Tibial nerve (tissue), 4 donors: ENCODE measurements around the gene PSAPL1. TPM values are rescaled to one million over a fixed set of nuclear protein-coding genes. Genes with fewer than 3 reads are reported as not detected.

Experiments used
- DNase-seq, 2 donors: peaks; one replicate each; pipeline ENCODE4 v3.0.0-alpha.2; 2019; ENCODE audit warnings: low spot score in 2 of 2
- H3K27ac ChIP-seq, 4 donors: fragments of 200-600 bp; sonication (generic) in 3 of 4; one replicate each; pipeline ENCODE4 v1.5.1; 2017 to 2019; ENCODE audit warnings: mild to moderate bottlenecking in 1 of 4
- H3K27me3 ChIP-seq, 2 donors: fragments of 200-600 bp; sonication (generic) in 1 of 2; one replicate each; pipeline versions ENCODE4 v1.5.1 to v1.6.0; 2017 to 2019
- H3K36me3 ChIP-seq, 3 donors: fragments of 200-600 bp; sonication (generic); one replicate each; pipeline ENCODE4 v1.5.1; 2018 to 2019
- H3K4me1 ChIP-seq, 4 donors: fragments of 200-600 bp; sonication (generic) in 3 of 4; one replicate each; pipeline ENCODE4 v1.5.1; 2017 to 2019
- H3K4me3 ChIP-seq, 4 donors: fragments of 200-600 bp; sonication (generic) in 3 of 4; one replicate each; pipeline ENCODE4 v1.5.1; 2017 to 2019; ENCODE audit warnings: mild to moderate bottlenecking in 1 of 4, moderate library complexity in 1 of 4
- H3K9me3 ChIP-seq, 4 donors: fragments of 200-600 bp; sonication (generic) in 3 of 4; one replicate each; pipeline ENCODE4 v1.5.1; 2017 to 2019
- CTCF ChIP-seq, 5 experiments: fragments of 200-600 bp in 3 of 5; fragments of 450-650 bp in 2 of 5; sonication (generic) in 3 of 5; IDR thresholded peaks; one replicate each; pipeline ENCODE4 v1.5.1; 2016 to 2019; ENCODE audit warnings: antibody characterized with exemption in 5 of 5, mild to moderate bottlenecking in 3 of 5, moderate library complexity in 2 of 5
- EP300 ChIP-seq, 2 donors: sonication (generic); formaldehyde crosslinking; IDR thresholded peaks; one replicate each; pipeline ENCODE4 v1.6.1; 2017; ENCODE audit warnings: antibody characterized with exemption in 2 of 2, mild to moderate bottlenecking in 1 of 2
- POLR2A ChIP-seq, 2 donors: fragments of 450-650 bp; IDR thresholded peaks; one replicate each; pipeline ENCODE4 v1.6.1; 2017; ENCODE audit warnings: antibody characterized with exemption in 2 of 2, mild to moderate bottlenecking in 2 of 2, moderate library complexity in 2 of 2
- WGBS, 2 donors: methylation state at CpG; one replicate each; pipeline ENCODE4 v1.1.5; 2018; 5-methylcytosine and 5-hydroxymethylcytosine counted together
- total RNA-seq, 4 donors: library from RNA; depleted of rRNA; stranded (reverse); fragments of >200 nt; gene quantifications; one replicate each; pipeline ENCODE4 v1.1.0, GENCODE V29; 2016

The PSAPL1 gene
- total RNA-seq, 4 donors from 2014 or later: under 0.01 to 0.22 TPM; not detected in 2

DNA sequence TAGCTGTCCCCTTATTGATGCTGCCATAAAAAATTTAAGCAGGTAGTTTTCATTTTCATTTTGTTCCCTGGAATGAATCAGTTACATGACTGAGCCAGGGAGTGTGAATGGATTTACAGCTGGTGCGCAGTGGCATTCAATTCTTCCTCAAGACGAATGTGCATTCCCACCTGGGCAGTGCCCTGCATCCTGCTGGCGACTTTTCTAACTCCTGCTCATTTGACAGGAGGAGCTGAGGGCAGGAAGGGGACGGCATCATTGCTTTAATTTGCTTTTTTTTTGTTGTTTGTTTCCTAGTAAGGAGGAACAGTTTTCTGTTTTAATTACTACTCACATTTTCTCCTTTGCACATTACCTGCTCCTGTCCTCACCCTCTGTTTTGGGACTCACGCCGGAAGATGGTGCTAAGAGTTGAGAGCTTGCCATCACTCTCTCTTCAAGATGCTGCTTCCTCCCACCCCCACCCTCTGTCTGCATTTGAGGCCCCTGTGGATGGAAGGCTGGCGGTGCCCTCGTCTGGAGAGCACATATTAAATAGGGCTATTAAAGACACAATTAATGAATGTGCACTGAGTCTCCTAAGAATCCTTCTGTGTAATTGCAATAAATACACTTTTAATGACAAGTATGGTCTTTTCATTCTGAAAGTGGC is 35.8 kb downstream of the PSAPL1 start:
- Histone ChIP-seq H3K27me3 (no peaks in the 10 kb centered on the region), H3K4me3 (no peak overlapping the region), H3K27ac (no peak overlapping the region), H3K4me1 (peaks cover 0 to 12% (median 0%) of the 10 kb centered on the region in 4 donors), H3K36me3 (no peaks in the 10 kb centered on the region), H3K9me3 (no peaks in the 10 kb centered on the region)
- TF ChIP-seq POLR2A (IDR thresholded peaks at IDR 0.05) (no peak), EP300 (IDR thresholded peaks at IDR 0.05) (no peak), CTCF (IDR thresholded peaks at IDR 0.05) (no peak)
- WGBS, 2 donors: 66 to 71% methylated on average over 8 of the region's 8 CpGs
- no peak for DNase-seq

- no peak overlapping the region for H3K4me3 ChIP-seq
- no peak for TF ChIP-seq EP300 (IDR thresholded peaks at IDR 0.05)
- no peaks in the 10 kb centered on the region for H3K36me3 ChIP-seq
- no peaks in the 10 kb centered on the region for H3K27me3 ChIP-seq
- H3K27ac ChIP-seq: no peak overlapping the region
- no peaks in the 10 kb centered on the region for H3K9me3 ChIP-seq
- no peak for DNase-seq
- WGBS, 2 donors: 27 to 41% methylated on average over 6 of the region's 6 CpGs
- H3K4me1 ChIP-seq: peaks cover 0 to 20% (median 0%) of the 10 kb centered on the region in 4 donors
These were observed 36.7 kb downstream of the PSAPL1 start for GRCh38 chr4:7398104-7398423.

GRCh38 chr4:7397206-7398103 is 37.3 kb downstream of the PSAPL1 start:
- Histone ChIP-seq H3K4me1 (peaks cover 0 to 26% (median 0%) of the 10 kb centered on the region in 4 donors), H3K27me3 (no peaks in the 10 kb centered on the region), H3K36me3 (no peaks in the 10 kb centered on the region), H3K4me3 (no peak overlapping the region), H3K9me3 (no peaks in the 10 kb centered on the region), H3K27ac (no peak overlapping the region)
- no peak for TF ChIP-seq EP300 (IDR thresholded peaks at IDR 0.05)
- no peak for TF ChIP-seq POLR2A (IDR thresholded peaks at IDR 0.05)
- TF ChIP-seq CTCF (IDR thresholded peaks at IDR 0.05): no peak
- DNase-seq: no peak
- WGBS, 2 donors: 79 to 83% methylated on average over 24 of the region's 24 CpGs

GRCh38 chr4:7396186-7396910 is 38.4 kb downstream of the PSAPL1 start:
- WGBS, 2 donors: 80 to 84% methylated on average over 14 of the region's 14 CpGs
- no peak for DNase-seq
- Histone ChIP-seq H3K9me3 (no peaks in the 10 kb centered on the region), H3K4me3 (no peak overlapping the region), H3K27me3 (no peaks in the 10 kb centered on the region), H3K4me1 (peaks cover 0 to 37% (median 0%) of the 10 kb centered on the region in 4 donors), H3K27ac (no peak overlapping the region), H3K36me3 (no peaks in the 10 kb centered on the region)
- no peak for TF ChIP-seq EP300 (IDR thresholded peaks at IDR 0.05)
- TF ChIP-seq CTCF (IDR thresholded peaks at IDR 0.05): no peak
- no peak for TF ChIP-seq POLR2A (IDR thresholded peaks at IDR 0.05)

DNA sequence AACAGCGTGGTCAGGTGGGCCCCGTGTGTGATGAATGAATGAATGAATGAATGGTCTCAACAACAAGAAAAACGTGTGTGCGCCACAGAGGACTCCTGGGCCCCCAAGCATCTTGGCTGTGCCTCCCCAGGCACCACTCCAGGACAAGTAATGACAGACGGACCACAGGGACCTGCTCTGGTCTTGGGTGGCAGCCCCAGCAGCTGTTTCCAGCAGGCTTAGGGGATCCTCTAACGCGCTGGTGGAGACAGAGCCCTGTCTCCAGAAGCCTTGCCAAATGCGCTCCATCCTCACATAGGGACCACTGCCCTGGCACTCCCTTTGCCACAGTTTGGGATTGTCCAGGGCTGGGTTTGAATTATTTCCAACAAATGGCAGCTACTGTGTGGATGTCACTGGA is 39.1 kb downstream of the PSAPL1 start:
- 81 to 84% methylated on average over 5 to 8 of the region's 8 CpGs for WGBS, 2 donors
- Histone ChIP-seq H3K4me3 (no peak overlapping the region), H3K9me3 (no peaks in the 10 kb centered on the region), H3K36me3 (no peaks in the 10 kb centered on the region), H3K27ac (no peak overlapping the region), H3K27me3 (no peaks in the 10 kb centered on the region), H3K4me1 (peaks cover 0 to 39% (median 0%) of the 10 kb centered on the region in 4 donors)
- DNase-seq: no peak
- TF ChIP-seq EP300 (IDR thresholded peaks at IDR 0.05): no peak
